GM10266 (cell line): ENCODE data around the gene BANP.
"Not testable (repeated sequence)": the region's sequence is repeated elsewhere in the genome, so short reads cannot be mapped to it uniquely, and the experiment has no call there.

Source experiments
- DNase-seq: peaks from one replicate; pipeline ENCODE4 v3.0.0; 2012; ENCODE audit errors: extremely low spot score
- CTCF ChIP-seq: IDR thresholded peaks from 2 replicates; pipeline ENCODE4 v1.5.1; 2012; ENCODE audit warnings: mild to moderate bottlenecking, low read depth; ENCODE audit not compliant: control insufficient read depth, insufficient read depth; ENCODE audit errors: missing control alignments

The BANP gene

GRCh38 chr16:88090377-88091175, 139.3 kb downstream of the BANP start:
- not testable (repeated sequence) for DNase-seq

GRCh38 chr16:88091221-88091971, 140.2 kb downstream of the BANP start:
- not testable (repeated sequence) for DNase-seq

- not testable (repeated sequence) for DNase-seq
These were observed 140.7 kb downstream of the BANP start for GRCh38 chr16:88091972-88092302.

GRCh38 chr16:88092791-88093555, 141.7 kb downstream of the BANP start:
- not testable (repeated sequence) for DNase-seq

- DNase-seq, result not testable (repeated sequence)
These were observed 142.5 kb downstream of the BANP start for GRCh38 chr16:88093556-88094252.

- DNase-seq, result not testable (repeated sequence)
These were observed 143.0 kb downstream of the BANP start for GRCh38 chr16:88094253-88094575.

- DNase-seq, result not testable (repeated sequence)
These were observed 143.7 kb downstream of the BANP start for GRCh38 chr16:88094900-88095299.

GRCh38 chr16:88096659-88097058, 145.4 kb downstream of the BANP start:
- DNase-seq, result not testable (repeated sequence)

GRCh38 chr16:88098731-88099562, 147.7 kb downstream of the BANP start:
- DNase-seq, result not testable (repeated sequence)

- no peak for DNase-seq
- no peak for TF ChIP-seq CTCF
These were observed 148.3 kb downstream of the BANP start for GRCh38 chr16:88099563-88099890.

- DNase-seq, result not testable (repeated sequence)
These were observed 148.7 kb downstream of the BANP start for GRCh38 chr16:88099956-88100355.

GRCh38 chr16:88100801-88101622, 149.8 kb downstream of the BANP start:
- DNase-seq, result not testable (repeated sequence)

- not testable (repeated sequence) for DNase-seq
These were observed 150.4 kb downstream of the BANP start for GRCh38 chr16:88101623-88102105.
